ENCODE results near the gene SPANXB1.
A peak's percentile ranks its signal among the peaks of the same experiment; 100 is the strongest.
"Not testable (repeated sequence)": the region's sequence is repeated elsewhere in the genome, so short reads cannot be mapped to it uniquely, and the experiment has no call there.

- TF ChIP-seq CTCF (IDR thresholded peaks at IDR 0.05): peak; percentile 34
- not testable (repeated sequence) for TF ChIP-seq EZH2, EZH2phosphoT487 (IDR thresholded peaks at IDR 0.05)
These were observed 49.7 kb downstream of the SPANXB1 start for GRCh38 chrX:141052098-141052497.

Measured in neural progenitor cell (in vitro differentiated cells).